ENCODE data around the gene MYLK2.

The MYLK2 gene

GRCh38 chr20:31858760-31859083 is 39.6 kb downstream of the MYLK2 start:
- H3K36me3 ChIP-seq, result no peaks in the 10 kb centered on the region
- peaks cover 21% of the 10 kb centered on the region for H3K27me3 ChIP-seq
- TF ChIP-seq CTCF (IDR thresholded peaks at IDR 0.05; ENCODE audit: low read depth, low read length), result no peak
- H3K4me1 ChIP-seq, result peaks cover 6% of the 10 kb centered on the region
- no peak for DNase-seq
- H3K9me3 ChIP-seq, result no peaks in the 10 kb centered on the region
- H3K4me3 ChIP-seq (ENCODE audit: low read depth, low read length), result no peak overlapping the region

GRCh38 chr20:31859266-31859997 is 40.3 kb downstream of the MYLK2 start:
- peaks cover 6% of the 10 kb centered on the region for H3K4me1 ChIP-seq
- no peak overlapping the region for H3K4me3 ChIP-seq (ENCODE audit: low read depth, low read length)
- peaks cover 21% of the 10 kb centered on the region for H3K27me3 ChIP-seq
- DNase-seq, result no peak
- H3K36me3 ChIP-seq, result no peaks in the 10 kb centered on the region
- H3K9me3 ChIP-seq, result no peaks in the 10 kb centered on the region
- no peak for TF ChIP-seq CTCF (IDR thresholded peaks at IDR 0.05; ENCODE audit: low read depth, low read length)

GRCh38 chr20:31859998-31860380 is 40.8 kb downstream of the MYLK2 start:
- Histone ChIP-seq H3K4me3 (ENCODE audit: low read depth, low read length) (no peak overlapping the region), H3K27me3 (peaks cover 21% of the 10 kb centered on the region), H3K9me3 (no peaks in the 10 kb centered on the region), H3K36me3 (no peaks in the 10 kb centered on the region), H3K4me1 (peaks cover 6% of the 10 kb centered on the region)
- no peak for TF ChIP-seq CTCF (IDR thresholded peaks at IDR 0.05; ENCODE audit: low read depth, low read length)
- DNase-seq, result no peak

- H3K4me3 ChIP-seq (ENCODE audit: low read depth, low read length), result peak overlapping the region; percentile 67
- no peak for DNase-seq
Observed at GRCh38 chr20:31860390-31861134, 41.4 kb downstream of the MYLK2 start.

GRCh38 chr20:31861135-31861384 is 41.9 kb downstream of the MYLK2 start:
- Histone ChIP-seq H3K4me1 (peaks cover 6% of the 10 kb centered on the region), H3K36me3 (no peaks in the 10 kb centered on the region), H3K27me3 (peaks cover 18% of the 10 kb centered on the region), H3K9me3 (no peaks in the 10 kb centered on the region), H3K4me3 (ENCODE audit: low read depth, low read length) (peak overlapping the region; percentile 67)
- TF ChIP-seq CTCF (IDR thresholded peaks at IDR 0.05; ENCODE audit: low read depth, low read length), result no peak
- DNase-seq, result no peak

More at GRCh38 chr20:31860390-31861134, 41.4 kb downstream of the MYLK2 start:
- H3K9me3 ChIP-seq, result no peaks in the 10 kb centered on the region
- peaks cover 6% of the 10 kb centered on the region for H3K4me1 ChIP-seq
- no peaks in the 10 kb centered on the region for H3K36me3 ChIP-seq
- peaks cover 18% of the 10 kb centered on the region for H3K27me3 ChIP-seq
- no peak for TF ChIP-seq CTCF (IDR thresholded peaks at IDR 0.05; ENCODE audit: low read depth, low read length)
